ENCODE results near the gene WDR33. TPM values are rescaled to one million over a fixed set of nuclear protein-coding genes. Genes with fewer than 3 reads are reported as not detected.

Gene WDR33
- total RNA-seq, 1 donor from 2014 or later, result 99.7 TPM

- no peak for DNase-seq
Observed at GRCh38 chr2:127695491-127696472, 115.2 kb downstream of the WDR33 start.

- no peak for DNase-seq
Observed at GRCh38 chr2:127694986-127695385, 116.0 kb downstream of the WDR33 start.

- DNase-seq, result no peak
Observed at GRCh38 chr2:127690696-127691095, 120.3 kb downstream of the WDR33 start.

- DNase-seq, result no peak
Observed at GRCh38 chr2:127688405-127688804, 122.6 kb downstream of the WDR33 start.

GRCh38 chr2:127685410-127686080, 125.4 kb downstream of the WDR33 start:
- no peak for DNase-seq

GRCh38 chr2:127683757-127684156, 127.2 kb downstream of the WDR33 start:
- no peak for DNase-seq

GRCh38 chr2:127683056-127683455, 127.9 kb downstream of the WDR33 start:
- DNase-seq, result no peak

- no peak for DNase-seq
Observed at GRCh38 chr2:127681976-127682857, 128.8 kb downstream of the WDR33 start.

GRCh38 chr2:127681288-127681804, 129.6 kb downstream of the WDR33 start:
- no peak for DNase-seq

GRCh38 chr2:127680706-127681287, 130.2 kb downstream of the WDR33 start:
- no peak for DNase-seq

GRCh38 chr2:127679680-127680361, 131.2 kb downstream of the WDR33 start:
- no peak for DNase-seq

GRCh38 chr2:127678991-127679390, 132.0 kb downstream of the WDR33 start:
- DNase-seq, result no peak

- DNase-seq, result no peak
Observed at GRCh38 chr2:127678531-127678930, 132.4 kb downstream of the WDR33 start.

GRCh38 chr2:127676906-127677305, 134.1 kb downstream of the WDR33 start:
- DNase-seq, result no peak

GRCh38 chr2:127675331-127676261, 135.4 kb downstream of the WDR33 start, which contains the start of gene LIMS2:
Gene LIMS2 (minus strand): TSS chr2:127675530. CDS start chr2:127675024, 506 bp downstream.
- no peak for DNase-seq

- DNase-seq, result no peak
Observed at GRCh38 chr2:127674241-127675209, 136.4 kb downstream of the WDR33 start.

GRCh38 chr2:127673291-127674069, 137.5 kb downstream of the WDR33 start:
- DNase-seq, result no peak
